Stimulated activated CD8-positive, alpha-beta memory T cell treated with anti-CD3 and anti-CD28 coated beads, Interleukin-7, amount 100 ng/mL, for 24 hours (primary cell): Measurements from ENCODE around the gene METTL8.

ENCODE experiments used
- DNase-seq: peaks from one replicate; pipeline ENCODE4 v3.0.0-alpha.2; 2020; ENCODE audit warnings: low read depth

The METTL8 gene

GRCh38 chr2:171309455-171310286 lies 124.1 kb downstream of the METTL8 start:
- DNase-seq: no peak

GRCh38 chr2:171308280-171309054 lies 125.3 kb downstream of the METTL8 start:
- DNase-seq: no peak

- no peak for DNase-seq
These were observed 126.2 kb downstream of the METTL8 start for GRCh38 chr2:171307560-171307959.

- DNase-seq: no peak
These were observed 135.8 kb downstream of the METTL8 start for GRCh38 chr2:171297956-171298355.

GRCh38 chr2:171294608-171295007 lies 139.2 kb downstream of the METTL8 start:
- no peak for DNase-seq

GRCh38 chr2:171293661-171294060 lies 140.1 kb downstream of the METTL8 start:
- DNase-seq: no peak

- no peak for DNase-seq
These were observed 143.8 kb downstream of the METTL8 start for GRCh38 chr2:171289991-171290390.

GRCh38 chr2:171289316-171289715 lies 144.5 kb downstream of the METTL8 start:
- no peak for DNase-seq

GRCh38 chr2:171287611-171288010 lies 146.2 kb downstream of the METTL8 start:
- no peak for DNase-seq

GRCh38 chr2:171287036-171287571 lies 146.7 kb downstream of the METTL8 start:
- no peak for DNase-seq

- DNase-seq: no peak
These were observed 152.7 kb downstream of the METTL8 start for GRCh38 chr2:171281110-171281509.

GRCh38 chr2:171279983-171280790 lies 153.6 kb downstream of the METTL8 start:
- DNase-seq: no peak

GRCh38 chr2:171274757-171275156 lies 159.0 kb downstream of the METTL8 start:
- DNase-seq: no peak

- no peak for DNase-seq
These were observed 161.8 kb downstream of the METTL8 start for GRCh38 chr2:171271971-171272436.

- DNase-seq: no peak
These were observed 162.4 kb downstream of the METTL8 start for GRCh38 chr2:171271386-171271785.

- DNase-seq: no peak
These were observed 165.7 kb downstream of the METTL8 start for GRCh38 chr2:171267855-171268629.
